Fibroblast of peridontal ligament (primary cell): ENCODE results near the gene CORO6.

Experiments
- DNase-seq: peaks from one replicate; pipeline ENCODE4 v3.0.0-alpha.2; 2010; ENCODE audit errors: extremely low read depth

Gene CORO6

GRCh38 chr17:29578626-29579485, 43.9 kb downstream of the CORO6 start:
- no peak for DNase-seq

GRCh38 chr17:29577385-29578211, 45.1 kb downstream of the CORO6 start:
- peak; percentile 62 for DNase-seq

GRCh38 chr17:29577001-29577370, 45.7 kb downstream of the CORO6 start:
- no peak for DNase-seq

- DNase-seq: no peak
Measured at GRCh38 chr17:29576214-29577000, 46.3 kb downstream of the CORO6 start.

GRCh38 chr17:29575511-29576213, 47.0 kb downstream of the CORO6 start:
- DNase-seq: no peak

GRCh38 chr17:29574732-29575510, 47.8 kb downstream of the CORO6 start:
- no peak for DNase-seq

- DNase-seq: no peak
Measured at GRCh38 chr17:29573871-29574731, 48.6 kb downstream of the CORO6 start.

- DNase-seq: no peak
Measured at GRCh38 chr17:29573558-29573869, 49.2 kb downstream of the CORO6 start.

- peak; percentile 38 for DNase-seq
Measured at GRCh38 chr17:29572691-29573557, 49.8 kb downstream of the CORO6 start.

- no peak for DNase-seq
Measured at GRCh38 chr17:29571883-29572681, 50.6 kb downstream of the CORO6 start.

- no peak for DNase-seq
Measured at GRCh38 chr17:29571486-29571882, 51.2 kb downstream of the CORO6 start.

- no peak for DNase-seq
Measured at GRCh38 chr17:29570521-29570920, 52.2 kb downstream of the CORO6 start.

- no peak for DNase-seq
Measured at GRCh38 chr17:29569245-29569950, 53.3 kb downstream of the CORO6 start.

GRCh38 chr17:29568331-29569244, 54.1 kb downstream of the CORO6 start, which contains the start of gene TP53I13:
TP53I13 (plus strand) TSS chr17:29568701; CDS start chr17:29568759, 58 bp downstream.
- peak; percentile 71 for DNase-seq

GRCh38 chr17:29567554-29568330, 55.0 kb downstream of the CORO6 start:
- DNase-seq: no peak

- no peak for DNase-seq
Measured at GRCh38 chr17:29567304-29567553, 55.5 kb downstream of the CORO6 start.
